Choroid plexus epithelial cell (primary cell): ENCODE measurements around the gene STK31.
"Not testable (repeated sequence)": the region's sequence is repeated elsewhere in the genome, so short reads cannot be mapped to it uniquely, and the experiment has no call there.

Experiments
- DNase-seq: peaks from one replicate; pipeline ENCODE4 v3.0.0-alpha.2; 2010; ENCODE audit warnings: low read depth
- H3K4me3 ChIP-seq: 2 replicates; pipeline ENCODE4 v1.5.1; 2011; ENCODE audit warnings: low read depth, mild to moderate bottlenecking, control low read depth, low read length, moderate library complexity
- CTCF ChIP-seq: conservative IDR thresholded peaks from 2 replicates; pipeline ENCODE4 v1.5.1; 2011; ENCODE audit warnings: low read depth, mild to moderate bottlenecking, control low read depth, inconsistent platforms, low read length, moderate library complexity

The STK31 gene

GRCh38 chr7:23713285-23714149, 3.5 kb downstream of the STK31 start:
- H3K4me3 ChIP-seq, result no peak overlapping the region
- TF ChIP-seq CTCF, result no peak
- DNase-seq, result peak; percentile 84

- H3K4me3 ChIP-seq, result no peak overlapping the region
- DNase-seq, result no peak
- no peak for TF ChIP-seq CTCF
Observed at GRCh38 chr7:23714150-23714464, 4.1 kb downstream of the STK31 start.

GRCh38 chr7:23714579-23714978, 4.6 kb downstream of the STK31 start:
- DNase-seq, result no peak
- no peak overlapping the region for H3K4me3 ChIP-seq
- no peak for TF ChIP-seq CTCF

- no peak for DNase-seq
- no peak for TF ChIP-seq CTCF
- H3K4me3 ChIP-seq, result no peak overlapping the region
Observed at GRCh38 chr7:23715099-23715498, 5.1 kb downstream of the STK31 start.

GRCh38 chr7:23717788-23718187, 7.8 kb downstream of the STK31 start:
- TF ChIP-seq CTCF, result no peak
- no peak for DNase-seq
- H3K4me3 ChIP-seq, result no peak overlapping the region

- no peak overlapping the region for H3K4me3 ChIP-seq
Observed at GRCh38 chr7:23721456-23721855, 11.4 kb downstream of the STK31 start.

GRCh38 chr7:23722587-23723216, 12.7 kb downstream of the STK31 start:
- not testable (repeated sequence) for DNase-seq, H3K4me3 ChIP-seq

More at GRCh38 chr7:23721456-23721855, 11.4 kb downstream of the STK31 start:
- no peak for DNase-seq
- no peak for TF ChIP-seq CTCF

GRCh38 chr7:23724113-23724512, 14.1 kb downstream of the STK31 start:
- DNase-seq, H3K4me3 ChIP-seq: not testable (repeated sequence)
